GM08714 (cell line): ENCODE results near the gene ELF2.
"Not testable (repeated sequence)": the region's sequence is repeated elsewhere in the genome, so short reads cannot be mapped to it uniquely, and the experiment has no call there.

Source experiments
- H3K4me3 ChIP-seq: fragments of 200-500 bp; sonication (Bioruptor generic); 2 replicates; pipeline ENCODE4 v1.5.1; 2014; ENCODE audit warnings: mild to moderate bottlenecking, low read length, inconsistent platforms
- ZNF274 ChIP-seq: IDR thresholded peaks from 2 replicates; pipeline ENCODE4 v1.6.1; 2012; ENCODE audit warnings: mild to moderate bottlenecking, low read depth, low read length

The ELF2 gene

GRCh38 chr4:139177049-139177868 lies at the start of gene ELF2:
ELF2 (minus strand) TSS chr4:139177218; CDS start chr4:139137701, 39,517 bp downstream.
- TF ChIP-seq ZNF274: no peak
- peak within 1 kb of the TSS; percentile 66 for H3K4me3 ChIP-seq

- TF ChIP-seq ZNF274: no peak
- no peak overlapping the region for H3K4me3 ChIP-seq
These were observed 46.8 kb upstream of the ELF2 start for GRCh38 chr4:139223682-139224317.

- TF ChIP-seq ZNF274: no peak
- H3K4me3 ChIP-seq: no peak overlapping the region
These were observed 45.2 kb upstream of the ELF2 start for GRCh38 chr4:139222215-139222614.

- TF ChIP-seq ZNF274: no peak
These were observed 44.7 kb upstream of the ELF2 start for GRCh38 chr4:139221687-139222086.

GRCh38 chr4:139219450-139220055 lies 42.5 kb upstream of the ELF2 start:
- no peak for TF ChIP-seq ZNF274
- no peak overlapping the region for H3K4me3 ChIP-seq

More at GRCh38 chr4:139221687-139222086, 44.7 kb upstream of the ELF2 start:
- H3K4me3 ChIP-seq: no peak overlapping the region

- no peak for TF ChIP-seq ZNF274
- no peak overlapping the region for H3K4me3 ChIP-seq
These were observed 37.1 kb upstream of the ELF2 start for GRCh38 chr4:139214039-139214534.

GRCh38 chr4:139213633-139214032 lies 36.6 kb upstream of the ELF2 start:
- H3K4me3 ChIP-seq: not testable (repeated sequence)

- TF ChIP-seq ZNF274: no peak
- H3K4me3 ChIP-seq: no peak overlapping the region
These were observed 35.9 kb upstream of the ELF2 start for GRCh38 chr4:139212900-139213299.

GRCh38 chr4:139210486-139210885 lies 33.5 kb upstream of the ELF2 start:
- no peak for TF ChIP-seq ZNF274
- no peak overlapping the region for H3K4me3 ChIP-seq

GRCh38 chr4:139209470-139210063 lies 32.5 kb upstream of the ELF2 start:
- H3K4me3 ChIP-seq: no peak overlapping the region
- no peak for TF ChIP-seq ZNF274

GRCh38 chr4:139208404-139208945 lies 31.5 kb upstream of the ELF2 start:
- TF ChIP-seq ZNF274: no peak
- H3K4me3 ChIP-seq: no peak overlapping the region

- H3K4me3 ChIP-seq: no peak overlapping the region
- no peak for TF ChIP-seq ZNF274
These were observed 30.9 kb upstream of the ELF2 start for GRCh38 chr4:139207873-139208403.

GRCh38 chr4:139207247-139207646 lies 30.2 kb upstream of the ELF2 start:
- no peak for TF ChIP-seq ZNF274
- no peak overlapping the region for H3K4me3 ChIP-seq

GRCh38 chr4:139202991-139203390 lies 26.0 kb upstream of the ELF2 start:
- TF ChIP-seq ZNF274: no peak
- no peak overlapping the region for H3K4me3 ChIP-seq

- H3K4me3 ChIP-seq: no peak overlapping the region
- TF ChIP-seq ZNF274: no peak
These were observed 23.5 kb upstream of the ELF2 start for GRCh38 chr4:139200506-139200905.
